Endothelial cell of umbilical vein (primary cell): Measurements from ENCODE around the gene NRG3. TPM values are rescaled to one million over a fixed set of nuclear protein-coding genes. Genes with fewer than 3 reads are reported as not detected.

Source experiments
- BruUV-seq: library from RNA; stranded (reverse); fragments of 400-500 nt; replicated peaks from 2 replicates; lab custom pipeline; 2021; lab: Mats Ljungman, UMichigan
- CTCF ChIA-PET: fragments of 300-600, 350-600 bp; sonication (Branson Sonifier 250); formaldehyde crosslinking; loops from one replicate; lab custom pipeline; 2021; ENCODE audit warnings: antibody characterized with exemption, inconsistent platforms; lab: Charles Lee
- POLR2A ChIA-PET: fragments of 300-600, 350-600 bp; sonication (Branson Sonifier 250); formaldehyde crosslinking; loops from one replicate; lab custom pipeline; 2021; ENCODE audit warnings: antibody characterized with exemption, inconsistent platforms; lab: Charles Lee
- DNase-seq: peaks from one replicate; pipeline ENCODE4 v3.0.0-alpha.2; 2011; ENCODE audit warnings: low read depth, low spot score
- FAIRE-seq: peaks from 2 replicates; lab custom pipeline; 2011; peaks lifted over from hg19 to GRCh38; lab: Jason Lieb, UNC
- H2AFZ ChIP-seq: 2 replicates; pipeline ENCODE4 v1.6.0; 2012; ENCODE audit warnings: low read depth, low read length, control low read depth, inconsistent platforms
- H3K27ac ChIP-seq: 2 replicates; pipeline ENCODE4 v1.5.1; 2011; ENCODE audit warnings: low read depth, mild to moderate bottlenecking, control low read depth, low read length, moderate library complexity; ENCODE audit not compliant: insufficient read depth
- H3K27me3 ChIP-seq, 2 experiments: 2 replicates each; pipeline versions ENCODE4 v1.6.0 to v1.6.1; 2011; ENCODE audit warnings: low read length in 2 of 2, mixed read lengths in 1 of 2; ENCODE audit not compliant: control insufficient read depth in 2 of 2, insufficient read depth in 2 of 2
- H3K36me3 ChIP-seq, 2 experiments: 2 replicates in 1 of 2; 3 replicates in 1 of 2; pipeline ENCODE4 v1.5.1; 2011; ENCODE audit warnings: low read length in 2 of 2, mild to moderate bottlenecking in 1 of 2, moderate library complexity in 1 of 2; ENCODE audit not compliant: control insufficient read depth in 2 of 2, insufficient read depth in 2 of 2; ENCODE audit errors: extremely low read depth in 1 of 2
- H3K4me1 ChIP-seq: 3 replicates; pipeline ENCODE4 v1.5.1; 2011; ENCODE audit warnings: mild to moderate bottlenecking, low read length; ENCODE audit not compliant: control insufficient read depth, insufficient read depth; ENCODE audit errors: extremely low read depth
- H3K4me2 ChIP-seq: 2 replicates; pipeline ENCODE4 v1.6.1; 2011; ENCODE audit warnings: low read length, control low read depth, mixed read lengths; ENCODE audit not compliant: insufficient read depth
- H3K4me3 ChIP-seq, 3 experiments: fragments of 200-600 bp in 1 of 3; sonication (generic), shearing (Covaris generic) in 1 of 3; replicated peaks in 1 of 3; 2 replicates each; pipeline ENCODE4 v1.5.1; 2011 to 2016; ENCODE audit warnings: control low read depth in 3 of 3, low read length in 3 of 3, mild to moderate bottlenecking in 2 of 3, inconsistent platforms in 1 of 3, low read depth in 1 of 3, moderate library complexity in 1 of 3; ENCODE audit not compliant: insufficient read depth in 1 of 3
- H3K79me2 ChIP-seq: 2 replicates; pipeline ENCODE4 v1.6.0; 2012; ENCODE audit warnings: low read length, inconsistent platforms; ENCODE audit not compliant: control insufficient read depth, insufficient read depth
- H3K9ac ChIP-seq: replicated peaks from 2 replicates; pipeline ENCODE3; 2011; ENCODE audit warnings: low read length, control low read depth; ENCODE audit not compliant: insufficient read depth; ENCODE audit errors: extremely low read depth
- H3K9me1 ChIP-seq: replicated peaks from 3 replicates; pipeline ENCODE4 v1.6.0; 2011; ENCODE audit warnings: mild to moderate bottlenecking, low read length; ENCODE audit not compliant: control insufficient read depth, insufficient read depth; ENCODE audit errors: extremely low read depth
- H3K9me3 ChIP-seq: replicated peaks from 2 replicates; pipeline ENCODE4 v1.5.1; 2012; ENCODE audit warnings: low read length, inconsistent platforms; ENCODE audit not compliant: control insufficient read depth, insufficient read depth
- H4K20me1 ChIP-seq: replicated peaks from 2 replicates; pipeline ENCODE3; 2011; ENCODE audit warnings: mild to moderate bottlenecking, low read length; ENCODE audit not compliant: control insufficient read depth, insufficient read depth; ENCODE audit errors: extremely low read depth
- CTCF ChIP-seq, 2 donors: IDR thresholded peaks; 1 replicate in 1 of 2; 2 replicates in 1 of 2; pipeline ENCODE4 v1.5.1; 2011; ENCODE audit warnings: low read length in 2 of 2, mild to moderate bottlenecking in 2 of 2, moderate library complexity in 2 of 2, control low read depth in 1 of 2, inconsistent platforms in 1 of 2, low read depth in 1 of 2; ENCODE audit not compliant: insufficient read depth in 1 of 2; ENCODE audit errors: extremely low read depth in 1 of 2
- EZH2 ChIP-seq: IDR thresholded peaks from 2 replicates; pipeline ENCODE4 v1.6.1; 2012; ENCODE audit warnings: borderline replicate concordance, low read depth, mild to moderate bottlenecking, moderate library complexity, low read length, inconsistent platforms; ENCODE audit not compliant: severe bottlenecking
- FOS ChIP-seq: IDR thresholded peaks from 2 replicates; pipeline ENCODE4 v1.6.1; 2011; ENCODE audit warnings: mild to moderate bottlenecking, low read length, moderate library complexity, borderline replicate concordance; ENCODE audit not compliant: insufficient read depth
- GATA2 ChIP-seq: IDR thresholded peaks from 2 replicates; pipeline ENCODE4 v1.7.0; 2011; ENCODE audit warnings: low read depth, mild to moderate bottlenecking, moderate library complexity, mixed read lengths, low read length; ENCODE audit not compliant: insufficient read length, insufficient read depth
- JUN ChIP-seq: IDR thresholded peaks from 2 replicates; pipeline ENCODE4 v1.6.1; 2011; ENCODE audit warnings: borderline replicate concordance, low read depth; ENCODE audit not compliant: insufficient read length, insufficient read depth
- MAX ChIP-seq: IDR thresholded peaks from 2 replicates; pipeline ENCODE4 v1.6.1; 2011; ENCODE audit not compliant: insufficient read depth, insufficient read length
- MYC ChIP-seq: IDR thresholded peaks from one replicate; pipeline ENCODE4 v1.6.1; 2011; ENCODE audit warnings: mild to moderate bottlenecking, low read depth, low read length
- POLR2A ChIP-seq: IDR thresholded peaks from 2 replicates; pipeline ENCODE4 v1.6.1; 2012; ENCODE audit warnings: low read depth, mild to moderate bottlenecking, control low read depth, low read length
- POLR2AphosphoS5 ChIP-seq: IDR thresholded peaks from 2 replicates; pipeline ENCODE4 v1.6.1; 2012; ENCODE audit warnings: low read depth, mild to moderate bottlenecking, control low read depth, low read length, moderate library complexity; ENCODE audit not compliant: insufficient read depth
- dilution Hi-C: fragments of 300-500 bp; cut with MboI; formaldehyde crosslinking; loops from one replicate; pipeline ENCODE4 v1.15.0; 2019; ENCODE audit warnings: low sequenced_read_pairs; ENCODE audit not compliant: extremely low pct_ligation_motif_present
- intact Hi-C: fragments of 100-400 bp; cut with micrococcal nuclease; formaldehyde crosslinking; loops from one replicate; pipeline ENCODE4 v1.10.0; 2022
- polyA plus RNA-seq, 4 experiments: library from polyadenylated mRNA; depleted of rRNA in 3 of 4; stranded (reverse) in 3 of 4; unstranded in 1 of 4; fragments of >200 nt; gene quantifications; 2 replicates each; pipeline versions ENCODE4 v1.2.1 to v1.2.3, GENCODE V29; 2011 to 2012; ENCODE audit warnings: missing spikeins in 1 of 4
- total RNA-seq: library from RNA; stranded (reverse); gene quantifications from 2 replicates; pipeline ENCODE4 v1.2.3, GENCODE V29; 2021

The NRG3 gene
- total and polyA plus RNA-seq, 2 donors (not counting 3 experiments of a cell fraction or from before 2014, with no cell fraction given), result 1.9 to 3.9 TPM

GRCh38 chr10:82692458-82692857, 817.5 kb downstream of the NRG3 start:
- H3K36me3 ChIP-seq, result no peaks in the 10 kb centered on the region
- no peak for DNase-seq
- H3K4me1 ChIP-seq, result no peaks in the 10 kb centered on the region
- no peaks in the 10 kb centered on the region for H4K20me1 ChIP-seq
- H3K27ac ChIP-seq, result no peak overlapping the region
- H3K9me3 ChIP-seq, result no peaks in the 10 kb centered on the region
- ChIA-PET CTCF (no interaction called here), POLR2A (no interaction called here)
- no peak overlapping the region for H3K4me2 ChIP-seq
- H3K79me2 ChIP-seq, result no peaks in the 10 kb centered on the region
- TF ChIP-seq EZH2, result no peak
- TF ChIP-seq FOS, result no peak
- no peak for TF ChIP-seq POLR2AphosphoS5
- TF ChIP-seq MYC, result no peak
- no peak for TF ChIP-seq CTCF (IDR thresholded peaks at IDR 0.05; ENCODE audit: extremely low read depth in 1 of 2, insufficient read depth in 1 of 2, low read depth in 1 of 2, low read length in 2 of 2)
- no peak for TF ChIP-seq JUN
- no peak for TF ChIP-seq GATA2
- no peak for TF ChIP-seq MAX
- TF ChIP-seq POLR2A, result no peak
- no peaks in the 10 kb centered on the region for H3K27me3 ChIP-seq
- no peak for FAIRE-seq
- H3K9ac ChIP-seq, result no peak overlapping the region
- dilution Hi-C loops, result no loop called here
- intact Hi-C loops, result no loop called here
- BruUV-seq, result no TSS peak
- H3K4me3 ChIP-seq, result no peak overlapping the region
- H2AFZ ChIP-seq, result no peak overlapping the region
- no peaks in the 10 kb centered on the region for H3K9me1 ChIP-seq
